Panc1 (cell line): ENCODE measurements around the gene ATXN7. TPM values are rescaled to one million over a fixed set of nuclear protein-coding genes. Genes with fewer than 3 reads are reported as not detected.

Experiments used
- ATAC-seq: fragments of 200-7000 bp; cut with Tn5 transposase; 2 replicates; pipeline ENCODE4 v1.9.1; 2020; ENCODE audit warnings: mild to moderate bottlenecking, moderate library complexity
- BruUV-seq: library from RNA; stranded (reverse); fragments of 400-500 nt; replicated peaks from 2 replicates; lab custom pipeline; 2021; lab: Mats Ljungman, UMichigan
- CTCF ChIA-PET: fragments of 300-600 bp; sonication (Branson Sonifier 250); formaldehyde crosslinking; loops from one replicate; lab custom pipeline; 2022; ENCODE audit warnings: antibody characterized with exemption; lab: Charles Lee
- POLR2A ChIA-PET: fragments of 300-600 bp; sonication (Branson Sonifier 250); formaldehyde crosslinking; loops from one replicate; lab custom pipeline; 2022; ENCODE audit warnings: antibody characterized with exemption; lab: Charles Lee
- DNase-seq: peaks from one replicate; pipeline ENCODE4 v3.0.0-alpha.2; 2010; ENCODE audit warnings: low read depth, low spot score
- H3K27ac ChIP-seq: 2 replicates; pipeline ENCODE4 v1.5.1; 2011; ENCODE audit warnings: mild to moderate bottlenecking, low read length, inconsistent platforms
- H3K27me3 ChIP-seq: fragments of 200-500 bp; sonication (Bioruptor generic); 2 replicates; pipeline ENCODE4 v1.6.0; 2014; ENCODE audit warnings: low read length, inconsistent platforms; ENCODE audit not compliant: control insufficient read depth, insufficient read depth
- H3K36me3 ChIP-seq: fragments of 200-500 bp; sonication (Bioruptor generic); 2 replicates; pipeline ENCODE4 v1.5.1; 2014; ENCODE audit warnings: inconsistent platforms, mild to moderate bottlenecking, low read length, moderate library complexity; ENCODE audit not compliant: control insufficient read depth, insufficient read depth
- H3K4me1 ChIP-seq: 2 replicates; pipeline ENCODE4 v1.5.1; 2011; ENCODE audit warnings: inconsistent platforms, mild to moderate bottlenecking, low read length, moderate library complexity; ENCODE audit not compliant: control insufficient read depth, insufficient read depth
- H3K4me3 ChIP-seq, 2 experiments: 2 replicates each; pipeline ENCODE4 v1.5.1; 2011 to 2012; ENCODE audit warnings: low read depth in 2 of 2, low read length in 2 of 2, mild to moderate bottlenecking in 2 of 2, inconsistent platforms in 1 of 2, moderate library complexity in 1 of 2
- H3K9me3 ChIP-seq: fragments of 200-500 bp; sonication (Bioruptor generic); 2 replicates; pipeline ENCODE4 v1.5.1; 2014; ENCODE audit warnings: low read depth, mild to moderate bottlenecking, inconsistent platforms, low read length, moderate library complexity; ENCODE audit not compliant: control insufficient read depth, insufficient read depth
- POLR2AphosphoS5 ChIP-seq: IDR thresholded peaks from 2 replicates; pipeline ENCODE4 v1.6.1; 2012; ENCODE audit warnings: mild to moderate bottlenecking, low read depth, low read length, moderate library complexity
- SIN3A ChIP-seq: IDR thresholded peaks from 2 replicates; pipeline ENCODE4 v1.6.1; 2012; ENCODE audit warnings: low read depth, mild to moderate bottlenecking, low read length, moderate library complexity, borderline replicate concordance; ENCODE audit not compliant: insufficient read depth
- TCF7L2 ChIP-seq: IDR thresholded peaks from 2 replicates; pipeline ENCODE4 v1.6.1; 2011; ENCODE audit warnings: mild to moderate bottlenecking, low read depth, low read length, inconsistent platforms
- in situ Hi-C: cut with HindIII; loops from 2 replicates; pipeline ENCODE4 v1.10.0; 2016; ENCODE audit warnings: low sequenced_read_pairs, low pct_unique_long_range_greater_than_20kb
- intact Hi-C: fragments of 100-400 bp; cut with micrococcal nuclease; formaldehyde crosslinking; loops from one replicate; pipeline ENCODE4 v1.10.0; 2022; ENCODE audit not compliant: unreplicated experiment
- total RNA-seq: library from RNA; stranded (reverse); gene quantifications from one replicate; pipeline ENCODE4 v1.2.1, GENCODE V29; 2021; ENCODE audit not compliant: unreplicated experiment
- TF ChIP-seq, protein P1 (sequence below), 2 experiments: IDR thresholded peaks; 2 replicates each; pipeline ENCODE4 v1.6.1; 2011 to 2012; ENCODE audit warnings: low read depth in 2 of 2, control low read depth in 1 of 2, low read length in 1 of 2, mild to moderate bottlenecking in 1 of 2, moderate library complexity in 1 of 2; ENCODE audit not compliant: insufficient read depth in 1 of 2
- TF ChIP-seq, protein P2 (sequence below): fragments of 450-650 bp; IDR thresholded peaks from 2 replicates; pipeline ENCODE4 v1.5.1; 2017; ENCODE audit warnings: mild to moderate bottlenecking

Gene ATXN7
- total RNA-seq, 1 experiment from 2014 or later = 17.3 TPM

DNA sequence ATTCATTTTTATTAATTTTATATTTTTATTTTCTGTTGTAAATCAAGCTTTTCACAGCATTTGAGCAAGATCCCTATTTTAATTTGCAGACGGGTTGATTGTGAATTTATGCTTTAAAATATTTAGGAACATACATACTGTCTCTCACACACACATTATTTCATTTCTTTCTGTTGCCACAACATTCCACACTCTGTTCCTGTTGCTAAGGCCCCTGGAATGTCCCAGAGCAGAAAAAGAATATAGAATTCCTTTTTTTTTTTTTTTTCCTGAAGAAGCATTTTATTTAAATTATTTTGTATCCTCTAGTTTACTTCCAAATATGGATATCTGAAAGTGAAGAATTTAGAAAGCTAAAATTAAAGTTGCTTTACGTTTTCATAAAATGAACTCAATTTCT lies 85.3 kb downstream of the ATXN7 start:
- Histone ChIP-seq H3K36me3 (no peaks in the 10 kb centered on the region; the same call in none of the 2 replicates), H3K4me1 (no peaks in the 10 kb centered on the region), H3K27ac (no peak overlapping the region), H3K27me3 (no peaks in the 10 kb centered on the region), H3K4me3 (no peak overlapping the region), H3K9me3 (no peaks in the 10 kb centered on the region)
- POLR2A ChIA-PET = interaction anchor here (0.7 kb wide), 1 partner anchor 9 kb away, joined by 5 read pairs; no protein-coding TSS in a partner anchor
- in situ Hi-C loops (no loop called here), intact Hi-C loops (no loop called here)
- DNase-seq = no peak
- ATAC-seq = no peak
- CTCF ChIA-PET = no interaction called here
- TF ChIP-seq TCF7L2 (no peak), POLR2AphosphoS5 (no peak)
- TF ChIP-seq, protein P1, sequence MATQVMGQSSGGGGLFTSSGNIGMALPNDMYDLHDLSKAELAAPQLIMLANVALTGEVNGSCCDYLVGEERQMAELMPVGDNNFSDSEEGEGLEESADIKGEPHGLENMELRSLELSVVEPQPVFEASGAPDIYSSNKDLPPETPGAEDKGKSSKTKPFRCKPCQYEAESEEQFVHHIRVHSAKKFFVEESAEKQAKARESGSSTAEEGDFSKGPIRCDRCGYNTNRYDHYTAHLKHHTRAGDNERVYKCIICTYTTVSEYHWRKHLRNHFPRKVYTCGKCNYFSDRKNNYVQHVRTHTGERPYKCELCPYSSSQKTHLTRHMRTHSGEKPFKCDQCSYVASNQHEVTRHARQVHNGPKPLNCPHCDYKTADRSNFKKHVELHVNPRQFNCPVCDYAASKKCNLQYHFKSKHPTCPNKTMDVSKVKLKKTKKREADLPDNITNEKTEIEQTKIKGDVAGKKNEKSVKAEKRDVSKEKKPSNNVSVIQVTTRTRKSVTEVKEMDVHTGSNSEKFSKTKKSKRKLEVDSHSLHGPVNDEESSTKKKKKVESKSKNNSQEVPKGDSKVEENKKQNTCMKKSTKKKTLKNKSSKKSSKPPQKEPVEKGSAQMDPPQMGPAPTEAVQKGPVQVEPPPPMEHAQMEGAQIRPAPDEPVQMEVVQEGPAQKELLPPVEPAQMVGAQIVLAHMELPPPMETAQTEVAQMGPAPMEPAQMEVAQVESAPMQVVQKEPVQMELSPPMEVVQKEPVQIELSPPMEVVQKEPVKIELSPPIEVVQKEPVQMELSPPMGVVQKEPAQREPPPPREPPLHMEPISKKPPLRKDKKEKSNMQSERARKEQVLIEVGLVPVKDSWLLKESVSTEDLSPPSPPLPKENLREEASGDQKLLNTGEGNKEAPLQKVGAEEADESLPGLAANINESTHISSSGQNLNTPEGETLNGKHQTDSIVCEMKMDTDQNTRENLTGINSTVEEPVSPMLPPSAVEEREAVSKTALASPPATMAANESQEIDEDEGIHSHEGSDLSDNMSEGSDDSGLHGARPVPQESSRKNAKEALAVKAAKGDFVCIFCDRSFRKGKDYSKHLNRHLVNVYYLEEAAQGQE (IDR thresholded peaks at IDR 0.05; ENCODE audit: insufficient read depth in 1 of 2, low read depth in 2 of 2, low read length in 1 of 2) = no peak
- BruUV-seq = no TSS peak

DNA sequence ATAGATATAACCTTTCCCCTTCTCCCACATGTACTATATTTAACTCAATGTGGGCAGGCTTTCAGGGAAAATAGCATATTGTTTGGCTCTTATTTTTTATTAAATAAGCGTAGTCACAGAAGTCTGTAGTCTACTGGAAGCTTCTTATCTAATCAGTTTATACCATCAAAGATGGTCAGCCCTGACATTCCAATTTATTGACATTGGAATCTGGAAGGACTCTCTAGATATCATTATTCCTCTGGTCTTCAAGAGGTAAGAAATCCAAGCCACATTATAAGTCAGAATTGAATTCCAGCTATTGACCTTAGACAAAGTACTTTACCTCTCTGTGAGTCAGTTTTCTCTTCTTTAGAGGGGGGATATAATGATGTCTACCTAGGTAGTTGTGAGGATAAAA lies 87.0 kb downstream of the ATXN7 start:
- no TSS peak for BruUV-seq
- in situ Hi-C loops (no loop called here), intact Hi-C loops (no loop called here)
- H3K4me3 ChIP-seq = no peak overlapping the region
- H3K9me3 ChIP-seq = no peaks in the 10 kb centered on the region
- no peak for ATAC-seq
- H3K36me3 ChIP-seq = no peaks in the 10 kb centered on the region; the same call in none of the 2 replicates
- H3K4me1 ChIP-seq = no peaks in the 10 kb centered on the region
- H3K27ac ChIP-seq = no peak overlapping the region
- ChIA-PET POLR2A (no interaction called here), CTCF (no interaction called here)
- H3K27me3 ChIP-seq = no peaks in the 10 kb centered on the region
- no peak for DNase-seq
- TF ChIP-seq SIN3A (no peak), TCF7L2 (no peak), POLR2AphosphoS5 (no peak)
- TF ChIP-seq, protein P1 (IDR thresholded peaks at IDR 0.05; ENCODE audit: insufficient read depth in 1 of 2, low read depth in 2 of 2, low read length in 1 of 2) = no peak
- TF ChIP-seq, protein P2, sequence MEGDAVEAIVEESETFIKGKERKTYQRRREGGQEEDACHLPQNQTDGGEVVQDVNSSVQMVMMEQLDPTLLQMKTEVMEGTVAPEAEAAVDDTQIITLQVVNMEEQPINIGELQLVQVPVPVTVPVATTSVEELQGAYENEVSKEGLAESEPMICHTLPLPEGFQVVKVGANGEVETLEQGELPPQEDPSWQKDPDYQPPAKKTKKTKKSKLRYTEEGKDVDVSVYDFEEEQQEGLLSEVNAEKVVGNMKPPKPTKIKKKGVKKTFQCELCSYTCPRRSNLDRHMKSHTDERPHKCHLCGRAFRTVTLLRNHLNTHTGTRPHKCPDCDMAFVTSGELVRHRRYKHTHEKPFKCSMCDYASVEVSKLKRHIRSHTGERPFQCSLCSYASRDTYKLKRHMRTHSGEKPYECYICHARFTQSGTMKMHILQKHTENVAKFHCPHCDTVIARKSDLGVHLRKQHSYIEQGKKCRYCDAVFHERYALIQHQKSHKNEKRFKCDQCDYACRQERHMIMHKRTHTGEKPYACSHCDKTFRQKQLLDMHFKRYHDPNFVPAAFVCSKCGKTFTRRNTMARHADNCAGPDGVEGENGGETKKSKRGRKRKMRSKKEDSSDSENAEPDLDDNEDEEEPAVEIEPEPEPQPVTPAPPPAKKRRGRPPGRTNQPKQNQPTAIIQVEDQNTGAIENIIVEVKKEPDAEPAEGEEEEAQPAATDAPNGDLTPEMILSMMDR = no peak
